Thyroid gland (tissue), 4 donors: ENCODE results near the gene EGFR.

Source experiments
- CTCF ChIP-seq, 6 experiments: fragments of 200-600 bp in 3 of 6; fragments of 450-650 bp in 3 of 6; sonication (generic) in 3 of 6; IDR thresholded peaks; one replicate each; pipeline ENCODE4 v1.5.1; 2016 to 2019; ENCODE audit warnings: antibody characterized with exemption in 6 of 6, mild to moderate bottlenecking in 2 of 6, inconsistent platforms in 1 of 6, moderate library complexity in 1 of 6
- POLR2A ChIP-seq, 2 donors: fragments of 450-650 bp; IDR thresholded peaks; one replicate each; pipeline ENCODE4 v1.6.1; 2017; ENCODE audit warnings: antibody characterized with exemption in 2 of 2, mild to moderate bottlenecking in 2 of 2, moderate library complexity in 1 of 2

- TF ChIP-seq CTCF (IDR thresholded peaks at IDR 0.05): no peak
- no peak for TF ChIP-seq POLR2A (IDR thresholded peaks at IDR 0.05)
Measured at GRCh38 chr7:55252386-55252785, 233.6 kb downstream of the EGFR start.
